ENCODE data around the gene SDF2L1.

Gene SDF2L1

GRCh38 chr22:21629255-21630149 lies 12.6 kb upstream of the SDF2L1 start, which contains the start of gene YDJC:
TSS of gene YDJC (minus strand) at chr22:21630022. CDS start at chr22:21630014, 8 bp downstream.
- peak; percentile 98 for DNase-seq (ENCODE audit: extremely low spot score)
- TF ChIP-seq BHLHE40 (IDR thresholded peaks at IDR 0.05; ENCODE audit: borderline replicate concordance) (no peak), NFRKB (IDR thresholded peaks at IDR 0.05) (no peak), LEF1 (IDR thresholded peaks at IDR 0.05; ENCODE audit: borderline replicate concordance) (peak; percentile 39; the same call in 1 of the 2 replicates), L3MBTL2 (conservative IDR thresholded peaks at IDR 0.05) (peak; percentile 98), FOXM1 (IDR thresholded peaks at IDR 0.05; ENCODE audit: borderline replicate concordance) (peak; percentile 38; the same call in 1 of the 2 replicates), ZNF384 (IDR thresholded peaks at IDR 0.05) (no peak), SUZ12 (IDR thresholded peaks at IDR 0.05) (no peak), HDGF (IDR thresholded peaks at IDR 0.05; ENCODE audit: borderline replicate concordance) (0 out of 2 replicates have a peak, but pooled peaks have one; percentile 85), ELF4 (IDR thresholded peaks at IDR 0.05) (peak; percentile 96), ARNT (IDR thresholded peaks at IDR 0.05) (no peak; the same call in 1 of the 2 replicates), FOXA1 (IDR thresholded peaks at IDR 0.05) (no peak), TARDBP (IDR thresholded peaks at IDR 0.05) (no peak), FOXK2 (IDR thresholded peaks at IDR 0.05) (no peak), SP1 (IDR thresholded peaks at IDR 0.05) (no peak), CTBP1 (IDR thresholded peaks at IDR 0.05; ENCODE audit: borderline replicate concordance) (no peak; the same call in 1 of the 2 replicates), PKNOX1 (IDR thresholded peaks at IDR 0.05) (no peak; the same call in 1 of the 2 replicates)
- ChIA-PET CTCF (interaction anchor here (0.6 to 4.7 kb wide), 13 partner anchors 8 to 278 kb away, joined by 3 to 63 read pairs (median 6); partner anchors contain the start of gene SDF2L1), POLR2A (interaction anchor here (0.7 to 4.6 kb wide), 17 partner anchors 9 to 181 kb away, joined by 3 to 76 read pairs (median 5); partner anchors contain the start of genes PPIL2 and SDF2L1)

- TF ChIP-seq PKNOX1 (IDR thresholded peaks at IDR 0.05), result no peak
- no peak for TF ChIP-seq FOXK2 (IDR thresholded peaks at IDR 0.05)
- no peak for TF ChIP-seq ZNF384 (IDR thresholded peaks at IDR 0.05)
- TF ChIP-seq NFRKB (IDR thresholded peaks at IDR 0.05), result no peak
- no peak for TF ChIP-seq L3MBTL2 (conservative IDR thresholded peaks at IDR 0.05)
- no peak for TF ChIP-seq FOXA1 (IDR thresholded peaks at IDR 0.05)
- no peak for TF ChIP-seq TARDBP (IDR thresholded peaks at IDR 0.05)
- TF ChIP-seq ELF4 (IDR thresholded peaks at IDR 0.05), result no peak
- TF ChIP-seq SUZ12 (IDR thresholded peaks at IDR 0.05), result no peak
- no peak for TF ChIP-seq BHLHE40 (IDR thresholded peaks at IDR 0.05; ENCODE audit: borderline replicate concordance)
- TF ChIP-seq ARNT (IDR thresholded peaks at IDR 0.05), result no peak
- no peak for TF ChIP-seq LEF1 (IDR thresholded peaks at IDR 0.05; ENCODE audit: borderline replicate concordance)
- DNase-seq (ENCODE audit: extremely low spot score), result no peak
- POLR2A ChIA-PET, result interaction anchor here (1.0 to 4.6 kb wide), 2 partner anchors 11 to 21 kb away, joined by 3 to 76 read pairs; partner anchors contain the start of gene SDF2L1
- CTCF ChIA-PET, result interaction anchor here (0.7 to 4.7 kb wide), 3 partner anchors 11 to 18 kb away, joined by 3 to 63 read pairs (median 6); partner anchors contain the start of gene SDF2L1
Measured at GRCh38 chr22:21631025-21631424, 11.1 kb upstream of the SDF2L1 start.

- DNase-seq (ENCODE audit: extremely low spot score), result peak; percentile 61
- POLR2A ChIA-PET, result interaction anchor here (1.0 kb wide), 1 partner anchor 11 kb away, joined by 3 read pairs; no protein-coding TSS in a partner anchor
- TF ChIP-seq NFRKB (IDR thresholded peaks at IDR 0.05) (no peak), ARNT (IDR thresholded peaks at IDR 0.05) (no peak), FOXK2 (IDR thresholded peaks at IDR 0.05) (no peak), ZNF384 (IDR thresholded peaks at IDR 0.05) (no peak), BHLHE40 (IDR thresholded peaks at IDR 0.05; ENCODE audit: borderline replicate concordance) (no peak), LEF1 (IDR thresholded peaks at IDR 0.05; ENCODE audit: borderline replicate concordance) (no peak), CTBP1 (IDR thresholded peaks at IDR 0.05; ENCODE audit: borderline replicate concordance) (no peak), TARDBP (IDR thresholded peaks at IDR 0.05) (no peak), FOXA1 (IDR thresholded peaks at IDR 0.05) (no peak), PKNOX1 (IDR thresholded peaks at IDR 0.05) (no peak)
- CTCF ChIA-PET, result interaction anchor here (4.7 kb wide), 1 partner anchor 10 kb away, joined by 63 read pairs; the partner anchor contains the start of gene SDF2L1
Measured at GRCh38 chr22:21632237-21632895, 9.7 kb upstream of the SDF2L1 start, which contains the start of gene CCDC116. TSS of gene CCDC116 (plus strand) at chr22:21632760. CDS start at chr22:21633182, 422 bp downstream.

- ChIA-PET CTCF (interaction anchor here (4.7 kb wide), 1 partner anchor 9 kb away, joined by 63 read pairs; the partner anchor contains the start of gene SDF2L1), POLR2A (interaction anchor here (1.0 kb wide), 1 partner anchor 10 kb away, joined by 3 read pairs; no protein-coding TSS in a partner anchor)
- TF ChIP-seq HDGF (IDR thresholded peaks at IDR 0.05; ENCODE audit: borderline replicate concordance) (no peak), FOXM1 (IDR thresholded peaks at IDR 0.05; ENCODE audit: borderline replicate concordance) (no peak), BHLHE40 (IDR thresholded peaks at IDR 0.05; ENCODE audit: borderline replicate concordance) (no peak), ELF4 (IDR thresholded peaks at IDR 0.05) (no peak), SUZ12 (IDR thresholded peaks at IDR 0.05) (no peak), FOXK2 (IDR thresholded peaks at IDR 0.05) (no peak), NFRKB (IDR thresholded peaks at IDR 0.05) (no peak), ZNF384 (IDR thresholded peaks at IDR 0.05) (no peak), L3MBTL2 (conservative IDR thresholded peaks at IDR 0.05) (no peak), CTBP1 (IDR thresholded peaks at IDR 0.05; ENCODE audit: borderline replicate concordance) (no peak), LEF1 (IDR thresholded peaks at IDR 0.05; ENCODE audit: borderline replicate concordance) (no peak), PKNOX1 (IDR thresholded peaks at IDR 0.05) (no peak), FOXA1 (IDR thresholded peaks at IDR 0.05) (no peak), ARNT (IDR thresholded peaks at IDR 0.05) (no peak)
- DNase-seq (ENCODE audit: extremely low spot score), result no peak
Measured at GRCh38 chr22:21632931-21633330, 9.2 kb upstream of the SDF2L1 start.
